Measurements from ENCODE around the gene GP1BB.

The GP1BB gene

GRCh38 chr22:19760058-19760950 lies 37.0 kb downstream of the GP1BB start, which contains the start of gene TBX1:
TBX1 (plus strand) TSS chr22:19760778; CDS start chr22:19760844, 66 bp downstream.
- peak; percentile 51; the same call in 1 of the 2 replicates for TF ChIP-seq L3MBTL2 (conservative IDR thresholded peaks at IDR 0.05)
- TF ChIP-seq FOXM1 (IDR thresholded peaks at IDR 0.05; ENCODE audit: borderline replicate concordance): 0 out of 2 replicates have a peak, but pooled peaks have one; percentile 30
- no peak for TF ChIP-seq ARNT (IDR thresholded peaks at IDR 0.05)
- POLR2A ChIA-PET: interaction anchor here (1.4 kb wide), 1 partner anchor 95 kb away, joined by 3 read pairs; no protein-coding TSS in a partner anchor

GRCh38 chr22:19760951-19761724 lies 37.8 kb downstream of the GP1BB start:
- peak; percentile 46 for DNase-seq (ENCODE audit: extremely low spot score)
- ChIA-PET CTCF (interaction anchor here (0.6 to 0.7 kb wide), 2 partner anchors 269 to 308 kb away, joined by 3 to 4 read pairs; no protein-coding TSS in a partner anchor), POLR2A (interaction anchor here (0.7 to 1.2 kb wide), 2 partner anchors 91 to 95 kb away, joined by 3 to 4 read pairs; no protein-coding TSS in a partner anchor)
- no peak for TF ChIP-seq SUZ12 (IDR thresholded peaks at IDR 0.05)

More at GRCh38 chr22:19760058-19760950, 37.0 kb downstream of the GP1BB start, which contains the start of gene TBX1:
- DNase-seq (ENCODE audit: extremely low spot score): peak; percentile 64
- CTCF ChIA-PET: no interaction called here

GRCh38 chr22:19761725-19762567 lies 38.6 kb downstream of the GP1BB start:
- POLR2A ChIA-PET: interaction anchor here (0.7 to 1.2 kb wide), 3 partner anchors 11 to 94 kb away, joined by 3 to 4 read pairs (median 3); no protein-coding TSS in a partner anchor
- peak; percentile 49 for DNase-seq (ENCODE audit: extremely low spot score)
- no peak for TF ChIP-seq ZNF384 (IDR thresholded peaks at IDR 0.05)
- 0 out of 2 replicates have a peak, but pooled peaks have one; percentile 25 for TF ChIP-seq HDGF (IDR thresholded peaks at IDR 0.05; ENCODE audit: borderline replicate concordance)
- CTCF ChIA-PET: interaction anchor here (0.6 to 1.1 kb wide), 4 partner anchors 8 to 307 kb away, joined by 3 to 4 read pairs (median 3); no protein-coding TSS in a partner anchor

- no peak for DNase-seq (ENCODE audit: extremely low spot score)
- POLR2A ChIA-PET: interaction anchor here (0.8 to 1.2 kb wide), 2 partner anchors 10 to 93 kb away, joined by 3 to 4 read pairs; no protein-coding TSS in a partner anchor
- CTCF ChIA-PET: interaction anchor here (0.6 to 1.1 kb wide), 2 partner anchors 9 to 32 kb away, joined by 3 read pairs; no protein-coding TSS in a partner anchor
- TF ChIP-seq LEF1 (IDR thresholded peaks at IDR 0.05; ENCODE audit: borderline replicate concordance) (no peak), FOXA1 (IDR thresholded peaks at IDR 0.05) (no peak), FOXK2 (IDR thresholded peaks at IDR 0.05) (no peak), ZNF384 (IDR thresholded peaks at IDR 0.05) (no peak), FOXM1 (IDR thresholded peaks at IDR 0.05; ENCODE audit: borderline replicate concordance) (no peak), L3MBTL2 (conservative IDR thresholded peaks at IDR 0.05) (no peak), HDGF (IDR thresholded peaks at IDR 0.05; ENCODE audit: borderline replicate concordance) (no peak), NFRKB (IDR thresholded peaks at IDR 0.05) (no peak)
Measured at GRCh38 chr22:19762568-19763457, 39.5 kb downstream of the GP1BB start.

GRCh38 chr22:19763458-19764298 lies 40.3 kb downstream of the GP1BB start:
- ChIA-PET POLR2A (interaction anchor here (0.7 kb wide), 1 partner anchor 12 kb away, joined by 3 read pairs; no protein-coding TSS in a partner anchor), CTCF (interaction anchor here (0.5 to 0.7 kb wide), 3 partner anchors 142 to 245 kb away, joined by 3 to 7 read pairs (median 4); no protein-coding TSS in a partner anchor)
- DNase-seq (ENCODE audit: extremely low spot score): no peak
- TF ChIP-seq CTBP1 (IDR thresholded peaks at IDR 0.05; ENCODE audit: borderline replicate concordance) (no peak), ELF4 (IDR thresholded peaks at IDR 0.05) (no peak), ARNT (IDR thresholded peaks at IDR 0.05) (no peak), LEF1 (IDR thresholded peaks at IDR 0.05; ENCODE audit: borderline replicate concordance) (no peak), NFRKB (IDR thresholded peaks at IDR 0.05) (no peak), FOXA1 (IDR thresholded peaks at IDR 0.05) (no peak), TARDBP (IDR thresholded peaks at IDR 0.05) (no peak), HDGF (IDR thresholded peaks at IDR 0.05; ENCODE audit: borderline replicate concordance) (no peak), SUZ12 (IDR thresholded peaks at IDR 0.05) (no peak)

GRCh38 chr22:19764299-19764593 lies 40.9 kb downstream of the GP1BB start:
- CTCF ChIA-PET: interaction anchor here (0.5 kb wide), 1 partner anchor 142 kb away, joined by 7 read pairs; no protein-coding TSS in a partner anchor
- TF ChIP-seq FOXA1 (IDR thresholded peaks at IDR 0.05) (no peak), BHLHE40 (IDR thresholded peaks at IDR 0.05; ENCODE audit: borderline replicate concordance) (no peak), LEF1 (IDR thresholded peaks at IDR 0.05; ENCODE audit: borderline replicate concordance) (no peak), ELF4 (IDR thresholded peaks at IDR 0.05) (no peak), ZNF384 (IDR thresholded peaks at IDR 0.05) (no peak), SUZ12 (IDR thresholded peaks at IDR 0.05) (no peak), CTBP1 (IDR thresholded peaks at IDR 0.05; ENCODE audit: borderline replicate concordance) (no peak), FOXM1 (IDR thresholded peaks at IDR 0.05; ENCODE audit: borderline replicate concordance) (no peak), NFRKB (IDR thresholded peaks at IDR 0.05) (no peak), SP1 (IDR thresholded peaks at IDR 0.05) (no peak), ARNT (IDR thresholded peaks at IDR 0.05) (no peak), FOXK2 (IDR thresholded peaks at IDR 0.05) (no peak), HDGF (IDR thresholded peaks at IDR 0.05; ENCODE audit: borderline replicate concordance) (no peak), L3MBTL2 (conservative IDR thresholded peaks at IDR 0.05) (no peak)
- POLR2A ChIA-PET: interaction anchor here (0.7 kb wide), 1 partner anchor 13 kb away, joined by 3 read pairs; no protein-coding TSS in a partner anchor
- DNase-seq (ENCODE audit: extremely low spot score): no peak

All from HEK293T (cell line).